HS-5 (cell line): ENCODE measurements around the gene ATP8B4.
A peak's percentile ranks its signal among the peaks of the same experiment; 100 is the strongest.

Source experiments
- DNase-seq: peaks from one replicate; pipeline ENCODE4 v3.0.0-alpha.2; 2012; ENCODE audit warnings: low read depth

ATP8B4 gene

DNA sequence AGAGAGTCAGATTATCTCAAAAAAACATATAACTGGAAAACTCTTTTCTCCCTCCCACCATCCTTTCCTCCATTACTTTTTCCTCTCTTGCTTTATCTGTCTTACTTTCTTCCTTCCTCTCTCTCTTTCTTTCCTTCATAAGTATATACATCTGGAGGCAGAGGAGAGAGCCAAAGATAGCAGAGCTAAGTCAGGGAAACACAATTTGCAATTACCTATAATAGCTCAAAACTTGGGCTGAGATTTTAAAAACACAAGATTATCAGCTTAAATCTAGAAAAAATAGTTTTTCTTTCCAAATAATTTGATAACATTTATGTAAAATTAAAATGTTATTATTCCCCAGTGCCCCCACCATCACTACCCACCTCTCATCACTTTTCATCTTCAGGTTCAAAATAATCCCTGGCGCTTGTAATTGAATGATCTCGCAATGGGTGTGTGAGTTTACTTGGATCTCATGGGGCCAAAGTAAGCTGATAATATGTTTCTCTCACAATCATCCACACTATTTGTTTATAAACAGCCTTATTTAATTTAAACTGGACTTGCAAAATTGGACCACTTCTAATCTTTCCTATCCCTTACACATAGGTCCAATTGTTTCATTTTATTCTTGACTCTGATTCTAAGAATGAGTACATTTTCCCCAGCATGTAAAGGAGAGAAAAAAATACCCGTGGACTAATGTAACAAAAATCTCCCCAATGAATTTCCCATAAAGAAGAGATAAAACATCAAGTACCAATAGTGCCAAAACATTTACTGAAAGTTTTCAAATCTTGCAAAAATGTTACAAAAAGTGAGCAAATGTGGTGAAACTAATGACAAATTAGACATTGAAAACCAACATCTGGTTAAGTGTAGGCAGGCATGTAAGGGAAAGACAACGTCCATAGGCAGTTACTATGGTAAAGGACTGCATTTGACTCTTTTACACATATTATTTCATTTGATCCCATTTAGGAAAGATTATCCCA is 261.2 kb downstream of the ATP8B4 start:
- no peak for DNase-seq

DNA sequence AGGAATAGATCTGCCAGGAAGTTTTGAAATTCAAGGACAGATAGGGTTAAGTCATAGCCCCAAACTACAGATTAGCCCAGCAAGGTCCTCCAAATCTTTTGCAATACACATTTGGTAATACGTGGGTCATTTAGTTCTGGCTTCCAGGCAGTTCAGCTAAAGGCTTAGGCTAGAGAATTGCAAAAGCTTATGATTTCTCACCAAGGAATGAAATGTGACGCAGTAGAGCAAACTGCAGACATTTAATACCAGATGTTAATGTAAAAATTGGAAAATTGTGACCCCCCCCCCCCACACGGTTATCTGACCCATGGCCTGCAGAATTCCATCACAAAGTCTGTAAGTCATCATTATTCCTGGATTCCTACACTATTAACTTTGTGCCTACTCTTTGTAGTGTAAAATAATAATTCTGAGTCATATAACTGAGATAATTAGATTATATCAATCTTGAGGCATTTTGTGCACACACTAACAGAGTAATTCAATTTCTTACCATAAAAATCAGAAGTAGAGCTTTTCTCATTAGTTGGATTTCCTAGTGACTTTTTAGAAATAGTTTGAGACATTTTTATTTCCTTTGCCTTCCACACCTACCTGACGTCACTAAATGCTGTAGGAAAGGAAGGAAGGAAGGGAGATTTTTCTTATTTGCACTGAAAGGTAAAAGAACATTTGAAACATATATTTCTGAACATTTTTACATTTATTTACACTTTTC is 263.0 kb downstream of the ATP8B4 start:
- DNase-seq = peak; percentile 95

DNA sequence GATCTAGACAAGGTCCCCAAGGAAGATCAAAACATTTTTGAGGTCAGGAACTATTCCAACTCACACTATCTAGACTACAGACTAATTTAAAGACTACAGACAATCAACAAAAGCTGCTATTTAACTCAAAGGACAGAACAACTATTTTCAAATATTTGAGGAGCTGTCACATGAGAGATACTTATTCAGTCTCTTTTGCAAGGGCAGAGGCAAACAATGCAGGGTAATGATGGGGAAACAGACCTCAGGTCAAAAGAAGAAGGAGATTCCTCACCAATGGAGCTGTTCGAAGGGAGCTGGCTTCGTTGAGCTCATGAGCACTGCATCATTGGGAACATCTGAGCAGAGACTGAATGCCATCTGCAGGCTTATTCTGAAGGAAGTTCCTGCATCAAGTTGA is 266.3 kb downstream of the ATP8B4 start:
- no peak for DNase-seq

DNA sequence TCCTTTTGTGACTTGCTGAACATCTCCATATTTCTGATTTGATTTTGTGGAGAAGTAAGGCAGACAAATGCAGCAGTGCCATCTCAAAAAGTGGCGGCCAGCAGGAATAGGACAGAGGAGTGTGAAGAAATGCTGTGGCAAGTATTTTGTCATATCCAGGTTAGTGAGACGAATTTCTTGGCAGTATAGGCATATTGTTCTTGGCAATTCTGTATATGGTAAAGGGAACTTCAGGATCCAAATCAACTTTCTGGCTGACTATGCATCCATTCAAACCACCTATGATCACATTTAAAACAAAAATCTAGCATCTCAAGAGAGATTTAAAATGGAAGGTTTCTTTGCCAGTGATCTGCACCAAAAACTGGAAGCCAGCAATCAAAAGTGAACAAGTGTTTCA is 270.2 kb downstream of the ATP8B4 start:
- DNase-seq = no peak

DNA sequence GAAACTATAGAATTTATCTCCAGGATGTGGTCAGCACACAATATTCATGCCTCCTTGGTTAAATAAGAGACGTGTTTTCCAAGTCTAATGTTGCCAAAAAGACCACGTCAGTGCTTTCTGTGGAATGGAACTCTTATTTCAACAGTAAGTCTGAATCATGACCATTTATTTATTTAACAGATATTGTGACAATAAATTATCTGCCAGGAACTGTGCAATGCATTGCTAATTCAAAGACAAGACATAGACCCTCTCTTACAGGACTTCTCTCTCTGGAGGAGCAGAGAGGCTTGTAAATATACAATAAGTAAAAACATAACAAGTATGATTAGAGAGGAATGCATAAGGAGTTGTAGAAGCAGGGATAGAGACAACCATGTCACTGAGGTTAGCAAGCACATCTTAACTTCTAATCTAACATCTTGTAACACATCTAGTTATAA is 270.7 kb downstream of the ATP8B4 start:
- DNase-seq = peak; percentile 94

DNA sequence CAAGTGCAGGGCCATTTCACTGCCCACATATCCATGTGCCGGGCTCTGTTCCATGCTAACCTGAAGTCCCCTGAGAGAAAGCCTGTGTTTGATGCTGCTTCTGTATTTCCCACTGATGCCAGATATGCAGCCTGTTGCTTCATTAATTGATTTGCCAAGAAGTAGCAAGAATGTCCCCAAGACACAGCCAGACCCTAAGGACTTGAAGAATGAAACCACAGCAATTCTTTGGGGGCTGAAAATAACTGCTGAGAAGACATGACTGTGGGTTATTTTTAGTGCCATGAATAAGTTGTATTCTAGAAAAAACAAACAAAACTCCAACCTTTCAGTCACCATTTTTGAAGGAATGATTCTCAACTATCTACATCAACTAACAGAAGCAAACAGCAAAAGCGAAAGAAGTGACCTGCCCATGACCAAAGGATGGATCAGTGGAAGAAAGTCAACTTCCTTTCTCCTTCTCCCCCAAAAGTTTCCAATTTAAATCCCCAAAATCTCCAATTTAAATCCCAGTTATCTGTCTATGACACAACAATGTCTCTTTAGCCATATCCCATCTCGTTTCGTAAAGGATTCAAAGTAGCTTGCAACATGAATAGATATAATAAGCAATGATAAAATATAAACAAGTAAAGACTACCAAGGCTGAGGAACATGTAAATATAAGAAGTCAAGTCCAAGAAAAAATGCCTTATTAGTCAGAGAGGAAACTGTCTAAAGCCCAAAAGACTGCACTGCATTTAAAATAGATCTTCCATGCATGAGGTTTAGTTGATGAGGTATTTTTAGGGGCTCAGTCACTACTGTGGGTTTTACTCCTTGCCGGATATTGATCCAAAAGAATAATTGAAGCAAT is 271.4 kb downstream of the ATP8B4 start:
- no peak for DNase-seq

DNA sequence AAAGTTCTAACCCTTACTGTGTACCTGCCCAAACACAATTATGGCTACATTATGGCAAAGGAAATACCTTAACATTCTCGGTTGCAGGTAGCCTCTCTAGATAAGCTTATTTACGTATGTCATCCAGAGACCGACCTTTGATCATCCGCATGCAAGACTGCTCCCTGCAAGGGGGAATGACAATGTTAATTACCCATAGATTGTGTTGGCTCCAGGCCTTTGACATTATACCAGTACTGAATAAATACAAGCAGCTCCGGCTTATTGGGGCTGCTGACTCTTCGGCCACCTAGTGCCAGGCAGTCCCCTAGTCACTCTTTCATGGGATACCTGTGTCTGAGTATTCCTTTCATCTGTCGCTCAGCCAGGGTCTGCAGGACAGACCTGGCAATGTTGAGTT is 274.6 kb downstream of the ATP8B4 start:
- DNase-seq = no peak

DNA sequence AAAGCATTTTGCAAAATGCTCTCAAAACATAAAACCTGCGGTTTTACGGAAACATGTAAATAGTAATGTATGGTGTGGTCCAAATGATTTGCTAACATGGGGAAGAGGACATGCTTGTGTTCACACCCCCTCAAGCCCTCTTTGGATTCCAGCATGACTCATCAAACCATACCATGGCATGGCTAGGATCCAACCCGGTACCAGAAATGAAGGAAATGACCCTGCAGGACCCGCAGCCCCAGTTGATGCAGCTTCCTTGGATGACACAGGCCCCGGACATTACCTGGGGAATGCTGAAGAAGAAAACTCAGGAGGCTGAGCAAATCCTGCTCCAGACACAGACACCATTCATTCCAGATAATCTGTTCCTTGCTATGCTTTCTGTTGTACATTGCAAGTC is 275.3 kb downstream of the ATP8B4 start:
- DNase-seq = no peak

DNA sequence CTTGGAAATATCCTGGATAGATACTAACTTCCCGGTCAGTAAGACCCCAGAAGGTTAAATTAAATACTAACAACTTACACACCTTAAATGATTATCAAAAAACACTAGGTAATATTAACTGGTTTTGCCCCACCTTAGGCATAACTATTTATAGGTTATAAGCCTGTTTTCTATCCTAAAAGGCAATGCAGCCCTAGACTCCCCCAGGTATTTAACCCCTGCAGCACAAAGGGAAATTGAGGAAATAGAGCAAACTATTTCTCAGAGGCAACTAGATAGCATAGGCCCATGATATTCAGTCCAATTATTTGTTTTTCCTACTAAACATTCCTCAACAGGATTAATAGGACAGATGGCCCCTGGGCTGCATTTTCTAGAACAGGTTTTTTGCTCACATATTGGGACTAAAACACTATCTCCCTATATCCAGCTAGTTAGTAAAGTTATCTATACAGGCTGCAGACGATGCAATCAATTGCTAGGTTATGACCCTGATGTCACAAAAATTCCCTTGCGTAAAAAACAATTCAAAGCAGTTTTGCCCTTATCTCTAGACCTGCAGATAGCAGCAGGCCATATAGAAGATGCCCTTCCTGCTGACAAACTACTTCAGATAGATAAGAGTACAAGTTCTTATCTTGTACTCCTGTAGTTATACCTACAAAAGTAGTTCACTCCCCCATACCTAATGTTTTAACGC is 276.9 kb downstream of the ATP8B4 start:
- no peak for DNase-seq

DNA sequence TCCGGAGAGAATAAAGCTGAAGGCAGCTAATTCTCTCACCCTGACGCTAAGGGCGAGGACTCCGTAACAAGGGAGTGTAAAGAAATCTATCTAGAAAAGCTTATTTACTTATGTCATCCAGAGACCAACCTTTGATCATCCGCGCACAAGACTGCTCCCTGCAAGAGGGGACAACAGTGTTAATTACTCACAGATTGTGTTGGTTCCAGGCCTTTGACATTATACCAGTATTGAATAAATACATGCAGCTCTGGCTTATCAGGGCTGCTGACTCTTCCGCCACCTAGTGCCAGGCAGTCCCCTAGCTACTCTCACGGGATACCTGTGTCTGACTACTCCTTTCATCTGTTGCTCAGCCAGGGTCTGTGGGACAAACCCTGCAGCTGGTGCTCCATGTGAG is 286.5 kb downstream of the ATP8B4 start:
- DNase-seq = no peak

DNA sequence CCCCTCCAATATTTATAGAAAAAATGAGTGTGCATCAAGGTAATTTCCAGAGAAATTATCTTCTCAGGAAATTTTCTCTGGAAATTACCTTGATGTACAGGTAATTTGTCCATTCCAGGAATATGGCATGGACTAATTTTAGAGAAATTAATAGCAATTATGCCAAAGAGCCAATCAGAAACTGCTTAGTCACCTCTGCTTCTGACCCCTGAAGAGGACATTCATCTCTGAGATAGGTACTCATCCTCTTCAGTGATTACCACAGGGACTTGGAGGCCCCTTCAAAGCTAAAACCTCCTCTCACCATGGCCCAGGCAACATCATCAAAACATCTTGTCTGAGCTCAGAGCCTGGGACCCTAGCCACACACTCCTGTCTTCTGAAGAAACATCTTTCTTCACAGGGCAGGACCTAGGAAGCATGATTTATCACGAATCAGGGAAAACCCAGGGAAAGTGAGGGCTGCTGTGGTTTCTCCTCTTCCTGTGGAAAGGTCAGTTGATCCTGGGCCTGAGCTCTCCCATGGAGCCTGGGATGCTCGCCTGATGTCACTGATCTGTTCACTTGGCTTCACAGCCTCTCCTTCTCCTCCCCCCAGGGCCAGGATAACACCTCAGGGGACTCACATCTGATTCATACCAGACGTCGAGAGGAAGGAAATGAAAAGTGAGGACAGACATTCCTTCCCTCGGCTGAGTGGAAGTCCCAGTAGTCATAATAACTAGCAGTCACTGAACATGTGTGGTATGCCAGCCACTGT is 287.6 kb downstream of the ATP8B4 start:
- DNase-seq = peak; percentile 86

DNA sequence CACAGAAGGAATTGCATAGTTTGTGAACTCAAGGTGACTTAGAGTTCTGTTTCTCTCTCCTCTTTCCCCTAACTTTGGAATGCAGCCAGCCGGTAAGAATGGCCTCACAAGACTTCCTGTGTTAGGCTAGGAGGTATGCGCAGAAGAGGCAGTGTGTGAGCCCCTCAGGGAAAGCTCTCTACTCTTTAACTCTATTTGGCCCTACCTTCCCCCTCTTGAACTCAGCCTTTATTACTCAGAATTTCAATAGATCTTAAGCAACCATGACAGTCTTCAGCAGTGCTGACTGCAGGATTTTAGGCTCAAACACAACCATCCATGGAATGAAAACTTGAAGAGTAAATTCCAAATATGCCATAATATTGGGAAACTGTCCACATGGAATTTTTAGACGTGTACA is 288.6 kb downstream of the ATP8B4 start:
- DNase-seq = no peak

DNA sequence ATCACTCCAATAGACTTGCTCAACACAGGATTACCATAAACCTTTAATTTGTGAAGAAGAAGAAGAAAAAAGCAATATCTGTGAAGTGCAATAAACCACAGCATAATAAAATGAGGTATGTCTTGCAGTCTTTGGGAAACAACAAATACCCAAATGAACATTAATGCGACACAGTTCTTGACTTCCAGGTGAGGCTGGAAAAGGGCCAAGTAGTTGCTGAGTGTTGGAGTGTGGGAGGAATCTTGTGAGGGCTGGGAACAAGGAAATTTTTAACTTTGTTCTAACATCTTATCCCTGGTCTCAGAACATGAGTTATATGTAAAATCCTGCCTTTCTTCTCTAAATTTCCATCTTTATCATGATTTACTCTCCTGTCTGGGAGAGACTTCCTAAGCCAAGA is 291.7 kb downstream of the ATP8B4 start:
- DNase-seq = no peak

DNA sequence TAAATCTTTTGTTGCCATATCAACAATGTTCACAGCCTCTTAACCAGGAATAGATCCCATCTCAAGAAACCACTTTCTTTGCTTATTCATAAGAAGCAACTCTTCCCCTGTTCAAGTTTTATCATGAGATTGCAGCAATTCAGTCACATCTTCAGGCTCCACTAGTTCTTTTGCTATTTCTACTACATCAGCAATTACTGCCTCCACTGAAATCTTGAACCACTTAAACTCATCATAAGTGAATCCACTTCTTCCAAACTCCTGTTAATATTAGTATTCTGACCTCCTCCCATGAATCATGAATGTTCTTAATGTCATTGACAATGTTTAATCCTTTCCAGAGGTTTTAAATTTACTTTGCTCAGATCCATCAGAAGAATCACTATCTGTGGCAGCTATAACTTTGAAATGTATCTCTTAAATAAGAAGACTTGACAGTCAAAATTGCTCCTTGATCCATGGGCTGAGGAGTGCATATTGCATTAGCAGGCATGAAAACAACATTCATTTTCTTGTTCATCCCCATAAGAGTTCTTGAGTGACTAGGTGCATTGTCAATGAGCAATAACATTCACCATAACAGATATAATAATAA is 292.3 kb downstream of the ATP8B4 start:
- DNase-seq = no peak

DNA sequence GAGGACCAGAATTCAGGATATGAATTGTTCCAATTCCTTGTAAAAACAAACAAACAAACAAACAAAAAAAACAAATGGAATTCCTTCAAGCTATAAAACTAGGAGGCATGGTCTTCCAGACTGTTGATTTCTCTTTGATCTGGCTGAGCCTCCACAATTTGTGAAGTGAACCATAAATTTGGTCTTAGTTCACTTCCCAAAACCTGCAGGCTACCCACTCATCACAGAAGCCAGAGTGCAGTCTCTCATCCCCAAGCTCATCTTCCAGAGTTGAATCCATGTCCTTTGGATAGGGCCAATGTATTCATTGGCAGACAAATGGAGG is 294.3 kb downstream of the ATP8B4 start:
- no peak for DNase-seq

DNA sequence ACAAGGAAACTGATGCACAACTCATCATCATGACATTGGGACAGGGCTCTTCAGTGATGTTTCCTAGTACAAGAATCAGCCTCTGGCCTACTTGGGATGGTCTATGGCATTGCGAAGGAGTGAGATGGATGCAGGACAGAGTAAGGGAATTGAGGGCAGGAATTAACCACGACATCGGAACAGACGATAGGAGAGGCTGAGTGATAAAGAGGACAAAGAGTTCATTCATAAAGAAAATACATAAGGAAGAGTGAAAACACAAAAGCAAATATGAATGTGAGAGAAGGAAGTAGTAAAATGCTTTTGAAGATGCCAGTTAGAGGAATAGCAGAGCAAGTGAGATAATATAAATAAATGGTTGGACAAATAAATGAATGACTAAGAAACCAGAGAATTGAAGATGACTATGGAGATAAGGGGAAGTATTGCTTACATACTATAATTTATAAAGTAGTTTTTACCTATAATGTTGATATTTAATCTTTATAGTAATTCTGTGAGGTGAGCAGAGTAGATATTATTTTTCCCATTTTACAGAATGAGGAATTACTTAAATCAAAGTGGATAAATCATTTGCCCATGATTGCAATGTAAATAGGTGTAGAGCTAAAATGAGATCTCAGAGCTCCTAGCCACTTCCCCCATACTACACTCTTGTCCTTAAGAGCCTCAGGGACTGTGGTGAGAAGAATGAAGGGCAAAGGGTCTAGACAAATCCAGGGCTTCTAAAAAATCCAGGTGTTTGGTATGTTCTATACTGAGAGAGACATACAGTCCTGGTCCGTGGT is 294.9 kb downstream of the ATP8B4 start:
- no peak for DNase-seq

DNA sequence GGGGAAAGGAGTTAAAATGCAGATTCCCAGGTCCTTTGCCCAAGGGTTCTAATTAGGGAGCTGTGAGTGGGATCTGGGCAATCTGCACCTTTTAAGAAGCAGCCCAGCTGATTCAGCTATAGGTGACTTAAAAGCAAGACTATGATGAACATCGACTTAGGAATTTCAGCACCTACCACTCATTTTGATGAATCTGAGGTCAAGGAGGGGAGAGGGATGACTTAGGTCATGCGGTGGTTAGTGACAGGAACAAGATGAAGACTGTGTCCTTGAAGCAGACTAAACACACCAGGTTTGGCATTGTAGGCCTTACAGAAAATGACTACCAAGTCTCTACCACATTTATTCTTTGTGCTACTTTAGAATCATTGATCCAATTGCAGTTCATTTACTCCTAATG is 301.9 kb downstream of the ATP8B4 start:
- DNase-seq = no peak

DNA sequence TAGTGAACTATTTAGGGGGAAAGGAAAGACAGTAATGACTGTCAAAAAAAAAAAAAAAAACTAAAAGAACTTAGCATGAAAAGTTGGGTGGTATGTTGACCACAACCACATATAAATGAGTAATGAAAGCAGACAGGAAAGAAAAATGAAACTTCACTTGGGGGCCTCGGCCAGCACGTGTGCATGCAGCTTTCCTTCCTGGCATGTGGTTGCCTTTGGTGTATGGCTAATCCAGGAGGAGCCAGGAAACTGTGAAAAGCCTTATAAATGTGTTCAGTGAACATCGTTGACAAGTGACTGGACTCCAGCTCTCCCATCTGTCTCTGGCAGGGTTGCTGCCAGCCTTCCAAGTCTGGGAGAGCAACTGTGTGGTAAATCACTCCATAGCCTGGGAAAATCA is 303.1 kb downstream of the ATP8B4 start:
- DNase-seq = peak; percentile 77

DNA sequence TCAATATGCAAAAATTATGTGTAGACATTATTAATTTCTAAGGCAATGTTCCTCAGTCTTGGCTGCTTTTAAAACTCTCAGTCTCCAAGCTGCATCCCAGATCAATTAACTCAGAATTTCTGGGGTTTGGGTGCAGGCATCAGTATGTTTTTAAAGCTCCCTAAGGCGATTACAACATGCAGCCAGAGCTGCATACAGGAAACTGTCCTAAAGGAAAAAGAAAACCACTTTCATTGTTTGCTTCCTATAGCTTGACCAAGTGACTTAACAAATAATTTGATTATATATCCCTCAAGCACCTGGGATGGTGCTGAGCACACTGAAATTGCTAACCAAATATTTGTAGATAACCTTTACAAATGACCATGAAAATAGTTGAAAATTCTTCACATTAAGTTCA is 303.5 kb downstream of the ATP8B4 start:
- peak; percentile 16 for DNase-seq

DNA sequence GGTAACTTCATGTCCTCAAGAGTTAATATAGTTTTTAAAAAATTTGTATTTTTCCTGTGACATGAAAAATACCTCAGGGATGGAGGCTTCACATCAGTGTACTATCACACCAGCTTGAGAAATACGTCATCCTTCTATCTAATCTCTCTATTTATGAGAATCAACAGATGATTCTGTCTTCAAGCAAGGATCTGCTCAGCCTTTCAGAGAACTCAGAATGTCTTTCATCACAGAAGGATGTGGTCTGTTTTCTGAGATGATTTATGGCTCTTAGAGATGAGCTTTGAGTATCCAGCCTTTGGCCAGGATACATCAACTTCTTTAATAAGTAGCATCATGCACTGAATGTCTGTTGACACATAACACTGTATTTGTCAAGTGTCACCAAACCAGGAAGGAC is 304.3 kb downstream of the ATP8B4 start:
- no peak for DNase-seq
